HG03196 (cell line): ENCODE data around the gene NEMF.
"Not testable (repeated sequence)": the region's sequence is repeated elsewhere in the genome, so short reads cannot be mapped to it uniquely, and the experiment has no call there.

Experiments
- ATAC-seq: cut with Tn5 transposase; IDR thresholded peaks from one replicate; pipeline ENCODE4 v1.9.1; 2021; ENCODE audit not compliant: unreplicated experiment

NEMF gene

GRCh38 chr14:49880267-49881064 is 27.9 kb upstream of the NEMF start:
- no peak for ATAC-seq

- ATAC-seq = peak; percentile 63
Measured at GRCh38 chr14:49879646-49880204, 27.1 kb upstream of the NEMF start.

DNA sequence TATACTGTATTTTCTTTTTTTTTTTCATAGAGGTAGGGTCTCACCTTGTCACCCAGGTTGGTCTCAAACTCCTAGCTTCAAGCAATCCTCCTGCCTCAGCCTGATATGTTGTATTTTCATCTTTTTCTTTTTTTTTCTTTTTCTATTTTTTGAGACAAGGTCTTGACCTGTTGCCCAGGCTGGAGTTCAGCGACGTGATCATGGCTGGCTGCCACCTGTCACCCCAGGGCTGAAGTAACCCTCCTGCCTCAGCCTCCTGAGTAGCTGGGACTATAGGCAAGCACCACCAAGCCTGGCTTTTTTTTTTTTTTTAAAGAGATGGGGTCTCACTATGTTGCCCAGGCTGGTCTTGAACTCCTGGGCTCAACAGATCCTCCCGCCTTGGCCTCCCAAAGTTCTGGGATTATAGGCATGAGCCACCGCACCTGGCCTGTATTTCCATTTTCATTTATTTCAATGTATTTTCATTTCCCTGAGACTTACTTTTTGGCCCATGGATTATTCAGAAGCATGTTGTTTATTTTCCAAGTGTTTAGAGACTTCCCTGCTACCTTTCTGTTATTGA is 24.1 kb upstream of the NEMF start:
- no peak for ATAC-seq

DNA sequence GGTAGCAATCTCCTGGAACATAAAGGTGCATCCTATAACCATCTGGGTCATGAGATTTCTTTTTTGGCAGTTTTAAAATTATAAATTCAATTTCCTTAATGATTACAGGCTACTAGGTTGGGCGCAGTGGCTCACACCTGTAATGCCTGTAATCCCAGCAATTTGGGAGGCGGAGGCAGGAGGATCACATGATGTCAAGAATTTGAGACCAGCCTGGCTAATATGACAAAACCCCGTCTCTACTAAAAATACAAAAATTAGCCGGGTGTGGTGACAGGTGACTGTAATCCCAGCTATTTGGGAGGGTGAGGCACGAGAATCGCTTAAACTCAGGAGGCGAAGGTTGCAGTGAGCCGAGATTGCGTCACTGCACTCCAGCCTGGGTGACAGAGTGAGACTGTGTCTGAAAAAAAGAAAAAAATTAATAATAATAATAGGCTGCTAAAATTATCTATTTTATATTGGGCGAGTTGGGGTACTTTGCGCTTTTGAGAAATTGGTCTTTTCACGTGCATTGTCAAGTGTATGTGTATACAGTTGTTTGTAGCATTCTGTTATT is 23.1 kb upstream of the NEMF start:
- ATAC-seq = no peak

GRCh38 chr14:49873548-49873947 is 21.0 kb upstream of the NEMF start:
- ATAC-seq = not testable (repeated sequence)

DNA sequence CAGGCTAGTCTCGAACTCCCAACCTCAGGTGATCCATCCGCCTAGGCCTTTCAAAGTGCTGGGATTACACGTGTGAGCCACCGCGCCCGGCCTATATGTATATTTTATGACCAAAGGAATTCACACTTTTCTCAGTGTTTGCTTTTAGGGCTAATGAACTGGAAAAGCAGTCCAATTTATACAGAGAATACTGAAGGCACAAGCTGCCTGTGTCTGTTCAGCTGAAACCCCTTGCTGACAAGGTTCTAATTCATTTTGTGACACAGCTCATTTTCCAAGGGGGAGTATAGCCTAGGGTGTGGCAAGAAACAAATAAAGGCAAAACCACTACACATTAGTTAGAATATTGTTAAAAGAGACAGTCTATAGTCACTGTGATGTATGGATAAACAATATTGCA is 18.3 kb upstream of the NEMF start:
- ATAC-seq = no peak

DNA sequence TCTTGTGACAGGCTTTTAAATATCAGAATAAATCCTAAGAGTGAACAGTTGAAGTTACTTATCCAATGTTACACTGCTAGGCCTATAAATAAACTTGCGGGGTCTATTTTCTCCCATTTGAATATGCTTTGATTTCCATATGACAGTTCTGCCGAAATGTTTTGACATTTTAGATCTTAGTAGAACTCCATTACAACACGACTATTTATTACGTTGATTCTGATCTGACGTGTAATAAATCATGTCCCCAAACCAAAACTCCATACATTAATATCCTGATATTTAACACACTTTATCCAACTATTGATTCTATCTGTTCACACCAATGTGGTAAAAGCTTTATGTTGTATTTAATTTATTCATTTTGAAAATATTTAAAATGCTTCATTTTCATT is 16.1 kb upstream of the NEMF start:
- ATAC-seq = no peak

DNA sequence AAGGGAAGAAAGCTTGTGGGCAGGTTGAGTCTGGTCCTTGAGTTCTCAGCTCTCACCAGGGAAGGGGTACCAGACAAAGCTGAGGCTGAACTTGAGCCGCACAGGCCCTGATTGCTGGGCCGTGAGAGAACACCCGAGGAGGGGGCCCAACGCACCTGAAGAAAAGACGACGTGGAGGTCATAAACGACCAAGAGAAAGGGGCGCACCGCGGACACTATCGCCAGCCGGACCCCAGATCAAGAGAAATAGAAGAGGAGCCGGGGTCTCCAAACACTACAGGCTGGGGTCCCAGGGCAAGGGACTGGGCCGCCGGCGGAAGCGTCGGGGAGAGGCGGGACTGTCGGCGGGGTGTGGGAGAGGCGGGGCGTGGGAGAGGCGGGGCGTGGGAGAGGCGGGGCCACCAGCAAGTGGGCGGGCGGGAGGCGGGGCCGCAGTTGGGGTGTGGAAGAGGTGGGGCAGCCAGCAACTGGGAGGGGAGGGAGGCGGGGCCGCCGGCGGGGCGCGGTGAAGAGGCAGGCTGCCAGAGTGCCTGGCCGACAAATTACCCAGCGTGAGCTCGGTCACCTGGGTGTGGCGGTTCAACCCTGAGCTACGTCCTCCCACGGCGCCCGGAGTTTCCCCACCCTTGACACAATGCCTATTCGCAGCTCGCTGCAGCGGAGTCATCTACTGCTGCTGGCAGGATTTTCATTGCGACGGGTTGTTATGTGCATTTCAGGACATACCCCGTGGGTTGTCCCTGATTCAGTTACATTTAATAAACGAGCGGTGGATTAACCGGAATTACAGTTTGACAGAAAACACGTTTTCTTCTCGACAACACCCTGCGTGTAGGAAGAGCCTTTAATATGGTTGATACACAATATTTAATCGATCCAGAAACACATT is 15.5 kb upstream of the NEMF start:
- ATAC-seq = peak; percentile 89

DNA sequence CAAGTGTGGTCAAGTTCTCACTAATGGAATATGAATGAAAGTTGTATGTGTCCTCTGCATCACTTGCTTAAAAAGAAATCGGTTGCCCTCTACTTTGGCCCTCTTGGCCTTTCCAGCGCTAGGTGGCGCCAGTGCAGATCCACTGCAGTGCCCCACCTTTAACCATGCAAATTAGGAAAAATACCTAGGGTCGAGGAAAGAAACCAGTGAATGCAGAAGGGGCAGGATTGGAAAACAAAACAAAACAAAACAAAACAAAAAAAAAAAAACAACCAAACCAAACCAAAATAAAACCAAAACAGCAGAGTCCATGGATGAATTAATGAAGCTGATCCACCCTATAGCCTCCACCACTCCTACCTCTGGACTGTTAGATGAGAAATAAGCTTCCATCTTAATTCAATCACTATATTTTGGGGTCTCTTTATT is 12.9 kb upstream of the NEMF start:
- no peak for ATAC-seq

GRCh38 chr14:49863487-49864281 is 11.1 kb upstream of the NEMF start:
- no peak for ATAC-seq

- ATAC-seq = peak; percentile 33
Measured at GRCh38 chr14:49862089-49862673, 9.6 kb upstream of the NEMF start.

DNA sequence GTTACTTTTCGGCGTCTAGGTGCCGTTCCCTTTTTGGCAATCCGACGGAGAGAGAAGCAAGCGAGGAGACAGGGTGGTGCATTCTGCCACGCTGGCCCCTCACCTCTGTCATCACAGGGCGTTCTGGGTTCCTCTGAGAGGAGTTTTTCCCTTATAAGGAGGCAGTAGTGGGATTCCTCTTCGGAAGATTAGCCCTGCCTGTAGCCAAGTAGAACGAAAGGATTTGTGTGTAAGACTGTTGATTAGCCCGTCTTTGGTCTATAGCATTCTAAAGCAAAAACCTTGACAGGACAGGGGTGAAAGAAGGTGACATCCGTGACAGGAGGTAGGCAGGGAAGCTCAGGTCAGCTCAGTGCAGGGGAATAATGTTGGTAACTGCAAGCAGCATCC is 9.1 kb upstream of the NEMF start:
- peak; percentile 10 for ATAC-seq

GRCh38 chr14:49860988-49861698 is 8.6 kb upstream of the NEMF start:
- no peak for ATAC-seq

- ATAC-seq = no peak
Measured at GRCh38 chr14:49858383-49858782, 5.8 kb upstream of the NEMF start.

DNA sequence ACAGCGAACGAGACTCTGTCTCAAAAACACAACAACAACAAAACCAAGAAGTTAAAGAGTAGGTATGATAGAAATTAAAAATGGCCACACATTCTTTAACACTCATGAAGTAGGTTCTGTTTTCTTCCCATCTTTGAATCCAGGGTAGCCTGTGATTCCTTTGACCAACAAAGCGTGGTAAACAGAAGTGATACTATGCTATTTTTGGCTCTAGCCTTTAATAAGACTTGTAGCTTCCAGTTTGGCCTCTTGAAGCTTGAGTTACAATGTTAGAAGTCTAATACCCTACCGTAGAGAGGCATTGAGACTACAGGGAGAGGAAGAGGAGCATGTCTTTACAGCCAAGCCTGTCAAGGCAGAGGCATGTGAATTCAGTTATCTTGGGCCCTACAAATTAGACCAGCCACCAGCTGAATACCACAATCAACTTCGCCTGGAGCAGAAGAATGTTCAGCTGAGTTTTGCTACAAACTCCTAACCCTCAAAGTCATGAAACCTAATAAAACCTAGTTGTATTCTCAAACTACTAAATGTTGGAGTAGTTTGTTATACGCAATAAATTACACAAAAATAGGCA is 4.9 kb upstream of the NEMF start:
- no peak for ATAC-seq

DNA sequence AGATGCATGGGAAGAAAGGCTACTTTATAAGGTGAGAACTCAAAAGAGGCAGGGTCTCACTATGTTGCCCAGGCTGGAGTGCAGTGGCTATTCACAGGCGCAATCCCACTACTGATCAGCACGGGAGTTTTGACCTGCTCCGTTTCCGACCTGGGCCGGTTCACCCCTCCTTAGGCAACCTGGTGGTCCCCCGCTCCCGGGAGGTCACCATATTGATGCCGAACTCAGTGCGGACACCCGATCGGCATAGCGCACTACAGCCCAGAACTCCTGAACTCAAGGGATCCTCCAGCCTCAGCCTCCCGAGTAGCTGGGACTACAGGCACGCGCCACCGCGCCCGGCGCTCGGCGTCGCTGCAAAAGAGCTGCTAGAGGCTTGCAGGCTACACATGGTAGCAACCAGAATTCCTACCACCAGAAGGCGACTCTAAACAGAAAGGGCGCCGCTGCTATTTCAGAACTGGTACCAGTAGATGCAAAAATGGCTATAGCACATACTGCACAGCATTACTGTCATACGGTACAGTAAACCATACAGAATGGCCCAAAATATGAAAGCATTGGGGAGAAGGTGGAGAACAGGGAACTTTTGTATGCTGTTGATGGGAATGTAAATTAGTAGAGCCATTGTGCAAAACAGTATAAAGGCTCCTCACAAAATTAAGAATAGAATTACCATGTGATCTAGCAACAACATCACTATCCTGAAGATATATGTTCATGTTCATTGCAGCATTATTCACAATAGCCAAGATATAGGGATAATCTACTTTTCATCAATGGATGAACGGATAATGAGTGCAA is 1.2 kb upstream of the NEMF start:
- ATAC-seq = no peak

- ATAC-seq = peak; percentile 10
Measured at GRCh38 chr14:49853158-49853477, 530 bp upstream of the NEMF start.

DNA sequence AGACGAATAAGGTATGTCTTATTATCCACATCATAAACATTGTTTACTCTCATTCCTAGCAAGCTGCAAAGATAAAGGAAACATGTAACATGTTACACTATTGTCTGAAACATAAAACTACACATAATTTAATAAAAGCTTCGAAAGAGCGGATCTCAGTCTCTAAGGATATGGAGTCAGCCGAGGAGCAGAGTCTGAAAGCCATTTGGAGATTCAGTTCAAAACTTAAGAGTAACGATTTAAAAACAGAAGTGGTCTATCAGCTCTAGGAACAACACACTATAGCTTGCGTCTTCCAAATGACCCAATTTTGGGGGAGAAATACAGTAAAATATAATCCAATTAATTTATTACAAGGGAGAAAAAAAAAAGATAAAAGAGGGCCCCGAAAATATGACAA is 775 bp downstream of the NEMF start:
- no peak for ATAC-seq
